GM19193 (cell line): ENCODE results near the gene NPEPL1.
A peak's percentile ranks its signal among the peaks of the same experiment; 100 is the strongest.

Experiments
- POLR2A ChIP-seq: IDR thresholded peaks from 4 replicates; pipeline ENCODE4 v1.6.1; 2011; ENCODE audit not compliant: insufficient read depth, insufficient read length; ENCODE audit errors: extremely low read depth

The NPEPL1 gene

DNA sequence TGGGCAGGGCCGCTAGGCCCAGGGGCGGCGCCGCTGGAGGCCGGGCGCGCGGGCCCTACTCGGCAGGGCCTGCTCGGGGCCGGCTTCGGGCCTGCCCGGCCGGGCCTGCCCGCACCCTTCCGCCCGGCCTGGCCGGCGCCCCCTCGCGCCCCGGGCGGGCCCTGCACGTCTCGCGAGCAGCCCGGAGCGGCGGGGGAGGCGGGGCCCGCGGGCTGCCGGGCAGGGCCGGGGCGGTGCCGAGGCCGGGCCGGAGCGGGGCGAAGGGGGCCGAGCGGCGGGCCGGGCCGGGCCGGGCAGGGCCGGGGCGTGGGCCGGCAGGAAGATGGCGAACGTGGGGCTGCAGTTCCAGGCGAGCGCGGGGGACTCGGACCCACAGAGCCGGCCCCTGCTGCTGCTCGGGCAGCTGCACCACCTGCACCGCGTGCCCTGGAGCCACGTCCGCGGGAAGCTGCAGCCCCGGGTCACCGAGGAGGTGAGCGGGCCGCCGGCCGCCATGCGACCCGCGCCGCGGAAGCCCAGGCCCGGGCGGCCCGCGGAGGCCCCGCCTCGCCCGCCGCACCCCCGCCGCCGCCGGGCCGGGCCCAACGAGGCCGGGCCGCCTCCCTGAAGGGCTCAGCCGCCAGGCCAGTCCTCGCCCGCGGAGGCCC, at the start of gene NPEPL1:
Gene NPEPL1 (plus strand): TSS at position 222 of the 647 bp plus-strand sequence. CDS start 101 bp downstream, at position 323.
- TF ChIP-seq POLR2A = peak; percentile 38

GRCh38 chr20:58645412-58645968, 47.1 kb upstream of the NPEPL1 start:
- no peak for TF ChIP-seq POLR2A

DNA sequence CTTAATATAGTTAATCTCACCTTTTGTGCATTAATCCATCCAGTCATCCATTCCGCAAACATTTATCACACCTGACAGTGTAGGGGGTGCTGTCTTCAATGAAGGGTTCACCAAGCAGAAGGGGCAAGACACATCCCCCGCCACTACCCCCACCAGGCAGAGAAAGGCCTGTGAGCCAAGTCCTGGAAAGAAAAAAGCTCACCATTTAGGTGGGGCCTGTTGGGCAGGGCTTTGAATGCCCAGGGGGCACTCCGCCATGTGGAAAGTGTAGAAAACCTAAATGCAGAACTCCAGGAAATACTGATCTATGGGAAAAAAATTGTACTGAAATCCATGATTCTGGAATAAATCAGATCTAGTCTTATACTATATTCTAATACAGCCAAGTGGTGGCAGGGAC, 46.3 kb upstream of the NPEPL1 start:
- no peak for TF ChIP-seq POLR2A

GRCh38 chr20:58646703-58647102, 45.9 kb upstream of the NPEPL1 start:
- TF ChIP-seq POLR2A = no peak

GRCh38 chr20:58647162-58647795, 45.3 kb upstream of the NPEPL1 start:
- no peak for TF ChIP-seq POLR2A

DNA sequence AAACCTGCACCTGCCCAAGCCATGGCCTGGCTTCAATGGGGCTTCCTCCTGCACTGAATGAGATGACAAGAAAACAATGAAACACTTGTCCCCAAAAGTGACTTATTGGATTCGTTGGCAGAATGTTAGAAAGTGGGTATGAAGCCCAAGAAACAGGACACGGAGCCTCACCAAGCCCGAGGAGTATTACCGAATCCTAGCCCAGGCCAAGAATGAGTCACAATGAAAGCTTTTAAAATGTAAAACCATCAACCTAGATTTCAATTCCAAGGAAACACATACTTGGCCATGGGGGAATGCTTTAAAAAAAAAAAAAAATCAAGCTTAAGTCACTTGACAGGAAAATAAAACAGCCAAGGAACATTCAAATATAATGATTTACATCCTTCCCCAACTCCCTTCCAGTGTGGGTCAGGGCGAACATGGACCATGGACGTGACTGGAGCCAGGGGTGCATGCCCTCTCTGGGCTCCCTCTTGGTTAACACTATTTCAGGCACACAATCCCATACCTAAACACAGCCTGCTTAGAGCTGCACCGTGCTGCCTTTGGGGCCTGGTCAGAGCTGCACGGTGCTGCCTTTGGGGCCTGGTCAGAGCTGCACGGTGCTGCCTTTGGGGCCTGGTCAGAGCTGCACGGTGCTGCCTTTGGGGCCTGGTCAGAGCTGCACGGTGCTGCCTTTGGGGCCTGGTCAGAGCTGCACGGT, 44.7 kb upstream of the NPEPL1 start:
- TF ChIP-seq POLR2A = no peak

DNA sequence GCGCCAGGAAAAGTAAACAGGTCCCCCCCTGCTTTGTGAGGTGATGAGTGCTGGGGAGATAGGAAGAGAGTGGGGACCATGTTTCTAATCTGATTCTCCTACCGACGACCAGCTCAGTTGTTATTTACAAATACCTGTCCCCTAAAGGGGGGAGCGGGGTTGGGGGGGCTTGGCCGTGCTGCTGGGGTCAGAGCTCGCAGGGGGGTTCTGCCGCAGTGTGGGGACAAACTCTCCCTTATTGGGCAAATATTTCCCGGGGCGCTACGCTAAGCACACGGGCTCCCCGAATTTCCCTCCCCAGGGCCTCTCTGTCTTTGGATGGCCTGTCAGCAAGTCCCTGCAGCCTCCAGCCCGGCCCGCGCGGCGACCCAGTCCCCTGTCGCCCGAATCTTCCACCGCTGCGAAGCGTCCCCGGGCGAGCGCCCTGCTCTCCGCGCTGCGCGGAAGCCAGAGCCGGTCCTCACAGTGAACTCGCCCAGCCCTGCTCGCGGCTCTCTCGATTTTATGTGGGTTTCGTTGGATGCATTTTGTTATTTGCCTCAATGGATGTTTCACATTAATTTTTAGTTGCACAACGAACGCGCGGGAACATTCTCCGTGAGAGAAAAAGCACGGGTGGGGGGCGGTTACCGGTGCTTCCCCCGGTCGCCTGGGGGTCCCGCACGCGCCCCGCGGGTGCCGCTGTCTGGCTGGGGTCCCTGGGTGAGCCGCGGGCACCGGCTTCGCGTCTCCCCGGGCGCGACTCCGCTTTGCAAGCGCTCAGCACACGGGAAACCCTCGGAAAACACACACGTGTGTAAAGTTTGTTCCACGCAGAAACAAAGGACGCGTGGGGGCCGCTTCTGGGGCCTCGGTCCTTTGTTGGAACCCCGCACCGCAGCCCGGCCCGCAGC, 43.1 kb upstream of the NPEPL1 start:
- TF ChIP-seq POLR2A = peak; percentile 6

DNA sequence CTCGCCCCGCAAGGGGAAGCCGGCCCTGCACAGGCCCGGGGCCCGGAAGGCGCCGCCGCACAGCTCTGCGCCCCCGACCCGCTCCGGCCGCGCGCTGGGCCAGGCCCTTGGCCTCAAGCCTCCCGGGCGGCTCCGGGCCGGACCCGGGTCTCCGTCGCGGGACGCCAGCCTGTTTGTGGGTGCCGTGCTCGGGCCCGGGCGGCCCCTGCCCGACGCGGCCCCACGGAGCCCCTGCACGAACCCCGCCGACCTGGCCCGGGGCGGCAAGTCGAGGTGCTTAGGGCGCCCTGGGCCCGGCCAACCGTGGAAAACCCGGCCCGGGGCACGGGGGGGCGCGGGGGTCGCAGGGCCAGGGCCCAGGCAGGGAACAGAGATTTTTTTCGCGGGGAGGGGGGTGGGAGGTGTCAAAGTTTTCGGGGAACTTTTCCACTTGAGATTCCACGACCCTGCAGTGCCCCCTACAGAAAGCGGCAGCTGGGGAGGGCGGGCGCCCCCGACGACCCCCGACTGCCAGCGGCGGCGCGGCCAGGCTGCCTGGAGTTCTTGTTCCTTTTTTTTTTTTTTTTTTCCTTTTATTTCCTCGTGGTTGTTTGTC, 42.3 kb upstream of the NPEPL1 start:
- TF ChIP-seq POLR2A = no peak

DNA sequence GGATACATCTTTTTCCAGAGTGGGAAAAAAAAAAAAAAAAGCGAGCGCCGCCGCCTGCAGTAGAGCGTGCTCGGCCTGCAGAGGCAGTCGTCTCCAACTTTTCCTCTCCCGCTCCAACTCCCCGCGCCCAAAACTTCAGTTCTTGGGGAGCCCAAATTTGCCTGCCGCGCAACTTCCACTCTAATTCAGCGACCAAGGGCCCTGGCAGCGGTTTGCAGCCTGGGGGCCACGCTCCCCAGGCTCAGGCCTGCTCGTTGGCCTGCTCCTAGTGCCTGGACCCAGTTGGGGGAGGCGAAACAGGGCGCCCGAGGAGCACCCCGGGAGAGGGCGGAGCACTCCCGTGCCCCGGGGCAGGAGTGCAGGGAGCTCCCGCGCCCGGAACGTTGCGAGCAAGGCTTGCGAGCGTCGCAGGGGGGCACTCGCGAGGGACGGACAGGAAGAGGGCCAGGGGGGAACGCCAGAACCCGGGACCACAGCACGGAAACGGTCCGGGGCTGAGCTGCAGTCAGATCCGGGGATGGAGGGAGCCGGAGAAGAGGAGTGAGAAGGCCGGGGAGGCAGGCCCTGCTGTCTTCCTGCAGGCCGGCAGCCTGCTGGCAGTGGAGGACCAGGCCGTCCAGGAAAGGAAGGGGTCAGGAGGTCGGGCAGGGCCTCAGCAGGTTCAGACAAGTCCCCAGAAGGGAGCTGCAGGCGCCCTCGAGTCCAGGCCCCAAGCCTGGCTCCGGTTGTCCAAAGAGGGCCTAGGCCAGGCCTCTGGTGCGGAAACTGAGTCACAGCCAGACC, 41.6 kb upstream of the NPEPL1 start, which contains the start of gene STX16:
Gene STX16 (plus strand): TSS at position 508 of the 783 bp plus-strand sequence. CDS start 724 bp downstream, outside the sequence.
- peak; percentile 77 for TF ChIP-seq POLR2A

DNA sequence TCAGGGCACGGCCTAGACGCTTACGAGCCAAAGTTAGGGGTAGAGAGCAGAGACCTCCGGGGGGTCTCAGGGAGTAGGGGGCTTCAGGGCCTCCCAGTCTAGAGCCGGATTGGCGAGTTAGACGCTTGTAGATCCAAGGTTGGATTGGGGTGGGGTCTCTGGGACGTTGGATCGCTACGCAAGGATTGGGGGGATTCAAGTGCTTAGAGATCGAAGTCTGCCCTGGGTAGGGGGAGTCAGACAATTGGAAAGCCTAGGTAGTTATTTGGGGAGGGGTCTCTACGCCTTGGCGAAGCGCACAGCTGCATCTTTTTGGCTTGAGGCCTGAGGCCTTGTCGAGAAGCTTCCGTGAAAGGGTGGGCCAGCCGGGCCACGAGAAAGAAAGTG, 41.0 kb upstream of the NPEPL1 start:
- TF ChIP-seq POLR2A = no peak

DNA sequence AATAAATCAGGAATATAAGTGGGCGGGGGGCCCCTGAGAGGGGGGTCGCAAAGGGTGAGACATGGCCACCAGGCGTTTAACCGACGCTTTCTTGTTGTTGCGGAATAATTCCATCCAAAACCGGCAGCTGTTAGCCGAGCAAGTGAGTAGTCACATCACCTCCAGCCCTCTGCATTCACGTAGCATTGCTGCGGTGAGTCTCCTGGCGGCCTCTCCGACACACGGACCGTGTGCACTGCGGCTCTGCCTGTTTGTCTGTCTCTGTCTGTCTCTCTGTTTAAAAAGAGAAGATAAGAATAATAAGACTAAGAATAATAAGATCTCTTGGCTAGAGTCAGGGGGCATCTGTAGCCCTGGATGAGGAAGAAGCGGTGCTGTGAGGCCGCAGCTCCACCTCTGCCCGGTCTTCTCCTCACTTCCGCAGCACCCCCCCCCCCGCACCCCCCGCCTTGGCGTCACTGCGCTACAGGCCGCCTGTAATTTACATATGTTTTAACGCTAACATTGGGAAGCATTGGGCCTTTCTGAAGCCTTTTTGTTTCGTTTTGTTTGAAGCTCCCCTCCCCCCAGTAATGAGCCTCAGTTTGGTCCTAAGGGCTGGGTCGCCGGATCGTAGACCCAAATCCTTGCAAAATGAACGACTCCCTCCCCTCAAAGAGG, 40.5 kb upstream of the NPEPL1 start:
- TF ChIP-seq POLR2A = peak; percentile 74

DNA sequence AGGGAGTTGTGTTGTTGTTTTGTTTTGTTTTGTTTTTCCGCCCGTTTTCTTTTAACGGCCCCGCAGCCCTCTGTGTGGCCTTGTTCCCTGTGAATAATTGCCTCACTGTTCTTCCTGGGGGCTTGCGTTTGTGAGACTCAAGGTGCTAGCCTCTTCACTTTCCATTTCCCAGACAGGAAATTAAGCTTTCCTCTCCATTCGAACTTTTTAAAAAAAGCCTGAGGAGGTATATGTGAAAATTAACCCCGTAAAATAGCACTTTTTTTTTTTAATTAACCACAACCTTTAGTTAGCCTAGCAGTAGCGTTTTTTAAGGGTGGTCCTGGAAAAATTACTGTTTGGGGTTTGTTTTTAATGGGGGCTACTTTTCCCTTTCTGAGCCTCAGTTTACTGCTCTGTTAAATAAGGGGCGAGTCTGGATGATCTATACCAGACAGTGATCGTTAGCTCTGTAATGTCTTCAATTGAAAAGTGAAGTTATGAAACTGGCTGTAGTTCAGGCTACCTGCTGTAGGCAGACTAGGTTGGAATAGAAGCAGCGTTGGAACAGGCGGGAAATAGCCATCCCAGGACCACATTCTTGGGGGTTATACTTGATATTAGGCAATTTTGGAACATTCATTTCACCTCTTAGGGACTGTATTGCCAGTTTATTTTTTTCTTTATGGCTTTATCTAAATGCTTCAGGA, 39.9 kb upstream of the NPEPL1 start:
- TF ChIP-seq POLR2A = no peak
